ENCODE results near the gene HDHD5.
"Not testable (repeated sequence)": the region's sequence is repeated elsewhere in the genome, so short reads cannot be mapped to it uniquely, and the experiment has no call there.

DNA sequence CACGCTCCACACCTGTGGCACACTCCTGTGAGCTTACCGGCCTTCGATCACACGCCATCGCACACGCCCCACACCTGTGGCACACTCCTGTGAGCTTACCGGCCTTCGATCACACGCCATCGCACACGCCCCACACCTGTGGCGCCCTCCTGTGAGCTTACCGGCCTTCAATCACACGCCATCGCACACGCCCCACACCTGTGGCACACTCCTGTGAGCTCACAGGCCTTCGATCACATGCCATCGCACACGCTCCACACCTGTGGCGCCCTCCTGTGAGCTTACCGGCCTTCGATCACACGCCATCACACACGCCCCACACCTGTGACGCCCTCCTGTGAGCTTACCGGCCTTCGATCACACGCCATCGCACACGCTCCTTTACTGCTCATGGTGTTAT lies 11.6 kb downstream of the HDHD5 start:
- TF ChIP-seq EZH2 (IDR thresholded peaks at IDR 0.05; ENCODE audit: borderline replicate concordance, low read length), result not testable (repeated sequence)
- TF ChIP-seq, protein P1, sequence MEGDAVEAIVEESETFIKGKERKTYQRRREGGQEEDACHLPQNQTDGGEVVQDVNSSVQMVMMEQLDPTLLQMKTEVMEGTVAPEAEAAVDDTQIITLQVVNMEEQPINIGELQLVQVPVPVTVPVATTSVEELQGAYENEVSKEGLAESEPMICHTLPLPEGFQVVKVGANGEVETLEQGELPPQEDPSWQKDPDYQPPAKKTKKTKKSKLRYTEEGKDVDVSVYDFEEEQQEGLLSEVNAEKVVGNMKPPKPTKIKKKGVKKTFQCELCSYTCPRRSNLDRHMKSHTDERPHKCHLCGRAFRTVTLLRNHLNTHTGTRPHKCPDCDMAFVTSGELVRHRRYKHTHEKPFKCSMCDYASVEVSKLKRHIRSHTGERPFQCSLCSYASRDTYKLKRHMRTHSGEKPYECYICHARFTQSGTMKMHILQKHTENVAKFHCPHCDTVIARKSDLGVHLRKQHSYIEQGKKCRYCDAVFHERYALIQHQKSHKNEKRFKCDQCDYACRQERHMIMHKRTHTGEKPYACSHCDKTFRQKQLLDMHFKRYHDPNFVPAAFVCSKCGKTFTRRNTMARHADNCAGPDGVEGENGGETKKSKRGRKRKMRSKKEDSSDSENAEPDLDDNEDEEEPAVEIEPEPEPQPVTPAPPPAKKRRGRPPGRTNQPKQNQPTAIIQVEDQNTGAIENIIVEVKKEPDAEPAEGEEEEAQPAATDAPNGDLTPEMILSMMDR (conservative IDR thresholded peaks at IDR 0.05 in 1 of 2, IDR thresholded peaks at IDR 0.05 in 1 of 2; ENCODE audit: extremely low read depth in 1 of 2, insufficient read depth in 1 of 2, low read depth in 1 of 2, low read length in 2 of 2), result not testable (repeated sequence)

All from mammary epithelial cell (primary cell).